HG02884 (cell line): ENCODE data around the gene TMTC1.

Source experiments
- ATAC-seq: cut with Tn5 transposase; IDR thresholded peaks from one replicate; pipeline ENCODE4 v1.9.1; 2021; ENCODE audit warnings: mild to moderate bottlenecking, moderate library complexity; ENCODE audit not compliant: unreplicated experiment

The TMTC1 gene

GRCh38 chr12:29546000-29546399 is 237.7 kb downstream of the TMTC1 start:
- ATAC-seq = no peak

DNA sequence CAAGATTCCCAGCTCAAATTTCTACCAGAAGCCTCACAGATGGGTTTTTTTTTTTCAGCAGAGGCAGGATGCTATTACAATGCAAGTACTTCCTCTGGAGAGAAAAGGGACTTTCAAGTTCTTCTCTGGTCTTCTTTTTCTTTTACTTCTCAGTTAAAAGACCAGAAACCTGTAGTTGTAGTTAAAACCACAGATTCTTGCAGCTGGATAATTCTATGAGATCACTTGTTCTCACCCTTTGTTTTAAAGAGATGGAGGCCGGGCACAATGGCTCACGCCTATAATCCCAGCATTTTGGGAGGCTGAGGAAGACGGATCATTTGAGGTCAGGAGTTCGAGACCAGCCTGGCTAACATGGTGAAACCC is 238.7 kb downstream of the TMTC1 start:
- ATAC-seq = peak; percentile 68

GRCh38 chr12:29544428-29545101 is 239.2 kb downstream of the TMTC1 start:
- ATAC-seq = peak; percentile 16

DNA sequence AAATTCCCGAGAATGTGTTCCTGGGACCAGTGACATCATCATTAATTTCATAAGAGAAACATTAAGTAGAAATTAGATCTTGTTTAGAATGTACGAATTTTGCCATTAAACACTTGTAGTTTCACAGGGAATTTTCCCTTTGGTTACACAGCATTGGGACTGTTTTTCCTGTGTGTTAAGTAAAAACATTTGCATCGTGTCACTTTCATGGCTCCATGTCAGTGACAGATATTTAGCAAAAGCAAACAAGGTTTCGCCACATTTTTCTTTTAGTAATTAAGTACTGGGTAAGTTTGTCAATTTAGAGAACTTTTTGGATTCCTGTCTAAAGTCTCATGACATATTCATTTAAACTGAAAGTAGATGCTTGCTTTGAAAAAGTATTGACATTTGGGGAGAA is 240.7 kb downstream of the TMTC1 start:
- ATAC-seq = no peak

- no peak for ATAC-seq
Measured at GRCh38 chr12:29537298-29537697, 246.4 kb downstream of the TMTC1 start.

DNA sequence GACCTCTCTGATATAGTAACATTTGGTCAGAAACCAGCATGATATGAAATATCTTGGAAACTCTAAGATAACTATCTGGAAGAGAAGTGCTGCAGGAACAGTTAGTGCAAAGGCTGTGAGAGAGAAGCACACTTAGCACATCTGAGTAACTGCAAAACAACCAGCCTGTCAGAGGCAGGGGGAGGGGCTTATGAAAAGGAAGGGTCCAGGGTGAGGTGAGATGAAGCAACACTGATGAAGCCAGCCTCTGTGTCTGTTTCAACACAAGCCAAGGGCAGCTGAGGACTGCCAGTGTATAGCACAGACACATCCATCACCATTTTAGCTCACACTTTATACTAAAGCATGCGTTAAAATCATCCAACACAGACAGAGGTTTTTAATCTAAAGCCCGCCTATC is 248.8 kb downstream of the TMTC1 start:
- ATAC-seq = no peak

DNA sequence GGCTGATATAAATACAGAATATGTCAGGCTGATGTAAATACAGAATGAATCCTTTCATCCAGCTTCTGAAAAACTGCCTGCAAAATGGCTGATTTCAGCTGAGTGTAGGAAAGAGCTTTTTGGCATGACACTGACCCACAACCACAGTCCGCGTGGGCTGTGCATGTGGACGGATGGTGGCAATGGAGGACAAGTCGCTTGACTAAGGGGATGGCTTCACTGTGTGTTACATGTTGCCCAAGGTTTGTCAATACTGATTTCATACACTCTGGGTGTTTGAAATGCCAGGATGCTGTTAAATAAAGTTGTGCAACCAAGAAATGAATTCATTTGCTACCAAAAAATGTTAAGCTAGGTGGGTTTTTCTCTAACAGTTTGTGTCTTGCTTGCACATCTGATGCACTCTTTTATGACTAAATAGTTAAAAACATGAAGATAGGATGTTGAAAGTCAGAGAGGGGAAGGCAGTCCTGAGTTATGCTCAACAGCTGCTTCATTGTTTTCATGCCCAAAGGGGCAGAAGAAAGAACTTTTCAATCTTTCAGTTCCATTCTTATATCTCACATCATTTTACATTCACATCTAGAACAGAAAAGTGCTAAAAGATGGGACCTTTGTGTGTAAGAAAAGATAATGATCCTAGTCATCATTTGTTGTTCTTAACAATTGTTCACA is 249.8 kb downstream of the TMTC1 start:
- no peak for ATAC-seq

DNA sequence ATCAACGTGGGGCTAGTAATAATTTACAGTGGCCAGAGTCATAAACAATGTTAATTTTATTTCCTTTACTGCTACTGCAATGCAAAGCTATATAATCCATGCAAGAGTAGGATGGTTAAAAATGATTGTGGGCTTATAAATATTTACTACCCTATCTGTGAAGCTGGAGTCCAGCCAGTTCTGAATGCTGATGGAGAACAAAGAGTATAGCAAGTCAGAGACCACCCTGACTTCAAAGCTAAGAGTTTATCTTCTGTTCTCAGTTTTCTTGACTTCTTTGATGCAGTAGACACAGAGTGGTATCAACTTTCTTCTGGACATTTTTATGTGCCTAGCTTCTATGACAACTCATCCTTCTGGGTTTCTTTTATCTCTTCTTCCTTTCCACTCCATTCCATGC is 252.3 kb downstream of the TMTC1 start:
- no peak for ATAC-seq

GRCh38 chr12:29530436-29530835 is 253.3 kb downstream of the TMTC1 start:
- no peak for ATAC-seq

GRCh38 chr12:29528161-29528560 is 255.6 kb downstream of the TMTC1 start:
- ATAC-seq = no peak

DNA sequence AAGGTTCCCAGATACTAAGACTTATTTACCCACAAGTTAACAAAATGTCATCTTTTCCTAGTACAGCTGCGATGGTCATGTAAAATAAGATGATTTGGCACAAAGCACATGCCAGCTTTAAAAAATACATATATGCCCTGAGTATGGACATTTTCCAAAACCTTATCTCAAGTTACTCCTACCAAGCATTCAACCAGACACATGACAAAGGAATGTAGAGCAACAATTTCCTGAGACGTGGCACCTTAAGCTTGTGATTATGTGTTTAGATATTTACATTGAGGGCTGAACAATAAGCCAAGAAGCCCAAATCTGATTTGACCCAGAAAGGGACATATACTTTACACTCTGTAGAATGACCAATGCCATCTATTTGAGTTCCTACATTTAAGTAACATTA is 261.8 kb downstream of the TMTC1 start:
- ATAC-seq = no peak

- no peak for ATAC-seq
Measured at GRCh38 chr12:29519585-29520182, 264.1 kb downstream of the TMTC1 start.

- no peak for ATAC-seq
Measured at GRCh38 chr12:29518407-29518806, 265.3 kb downstream of the TMTC1 start.

- ATAC-seq = no peak
Measured at GRCh38 chr12:29517264-29517663, 266.5 kb downstream of the TMTC1 start.

GRCh38 chr12:29516431-29516875 is 267.3 kb downstream of the TMTC1 start:
- no peak for ATAC-seq

- no peak for ATAC-seq
Measured at GRCh38 chr12:29510591-29511185, 273.1 kb downstream of the TMTC1 start.

DNA sequence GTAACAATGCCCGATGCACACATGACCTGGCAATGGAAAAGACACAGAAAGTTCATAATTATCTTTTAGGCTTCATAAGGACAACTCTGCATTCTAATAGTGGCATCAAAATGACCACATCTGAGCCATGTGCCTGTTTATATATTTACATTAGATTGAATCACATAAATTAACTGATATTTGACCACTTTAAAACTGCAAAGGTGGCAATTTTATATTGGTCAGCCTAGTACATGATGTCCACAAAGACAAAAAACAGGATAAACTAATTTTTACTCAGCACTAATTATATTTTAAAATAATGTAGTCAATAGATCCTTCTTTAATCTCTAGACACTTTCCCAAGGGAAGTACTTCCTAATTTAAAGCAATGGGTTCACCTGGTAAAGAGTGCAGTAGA is 274.2 kb downstream of the TMTC1 start:
- no peak for ATAC-seq

- ATAC-seq = no peak
Measured at GRCh38 chr12:29508949-29509348, 274.8 kb downstream of the TMTC1 start.

GRCh38 chr12:29505122-29505521 is 278.6 kb downstream of the TMTC1 start:
- no peak for ATAC-seq

DNA sequence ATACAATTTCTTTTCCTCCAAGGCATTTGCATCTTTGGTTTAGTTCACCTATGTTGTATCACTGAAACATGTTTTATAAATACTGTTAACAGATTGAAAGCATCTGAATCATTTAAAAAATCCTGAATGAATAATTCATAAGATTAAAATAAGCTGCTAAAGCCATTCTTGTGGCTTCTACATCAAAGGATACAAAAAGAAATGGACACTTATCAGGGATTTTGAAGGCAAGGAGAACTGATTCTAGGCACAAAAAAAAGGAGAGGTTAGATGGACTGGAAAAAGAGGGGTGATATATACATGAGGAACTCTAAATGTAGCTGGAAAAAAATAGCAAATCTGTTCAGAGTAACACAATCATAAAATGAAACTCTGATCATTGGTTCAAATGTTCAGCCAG is 280.5 kb downstream of the TMTC1 start:
- ATAC-seq = no peak

- no peak for ATAC-seq
Measured at GRCh38 chr12:29499235-29499634, 284.5 kb downstream of the TMTC1 start.

- no peak for ATAC-seq
Measured at GRCh38 chr12:29497588-29497987, 286.2 kb downstream of the TMTC1 start, which contains the start of gene OVCH1. OVCH1 (minus strand) TSS chr12:29497686; CDS start chr12:29497686, 0 bp downstream.
